ENCODE data around the gene ARPP19. TPM values are rescaled to one million over a fixed set of nuclear protein-coding genes. Genes with fewer than 3 reads are reported as not detected.

The ARPP19 gene
- total RNA-seq, 1 donor = 133 TPM

DNA sequence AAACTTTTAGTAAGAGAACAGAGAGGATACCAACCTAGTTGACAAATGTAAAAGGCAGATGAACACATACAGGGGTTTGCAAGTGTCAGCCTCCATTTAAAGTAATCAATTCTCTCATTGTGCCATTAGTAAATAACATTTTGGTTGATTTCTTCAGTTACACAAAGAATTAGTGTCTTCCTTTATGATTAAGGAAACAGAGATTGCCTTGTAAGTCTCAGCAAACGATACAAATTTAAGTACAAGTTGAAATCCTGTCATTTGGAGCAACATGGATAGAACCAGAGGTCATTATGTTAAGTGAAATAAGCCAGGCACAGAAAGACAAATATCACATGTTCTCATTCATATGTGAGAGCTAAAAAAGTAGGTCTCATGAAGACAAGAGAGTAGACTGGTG lies 66.2 kb downstream of the ARPP19 start:
- no peak for DNase-seq (ENCODE audit: low read depth)
- TF ChIP-seq, protein P1, sequence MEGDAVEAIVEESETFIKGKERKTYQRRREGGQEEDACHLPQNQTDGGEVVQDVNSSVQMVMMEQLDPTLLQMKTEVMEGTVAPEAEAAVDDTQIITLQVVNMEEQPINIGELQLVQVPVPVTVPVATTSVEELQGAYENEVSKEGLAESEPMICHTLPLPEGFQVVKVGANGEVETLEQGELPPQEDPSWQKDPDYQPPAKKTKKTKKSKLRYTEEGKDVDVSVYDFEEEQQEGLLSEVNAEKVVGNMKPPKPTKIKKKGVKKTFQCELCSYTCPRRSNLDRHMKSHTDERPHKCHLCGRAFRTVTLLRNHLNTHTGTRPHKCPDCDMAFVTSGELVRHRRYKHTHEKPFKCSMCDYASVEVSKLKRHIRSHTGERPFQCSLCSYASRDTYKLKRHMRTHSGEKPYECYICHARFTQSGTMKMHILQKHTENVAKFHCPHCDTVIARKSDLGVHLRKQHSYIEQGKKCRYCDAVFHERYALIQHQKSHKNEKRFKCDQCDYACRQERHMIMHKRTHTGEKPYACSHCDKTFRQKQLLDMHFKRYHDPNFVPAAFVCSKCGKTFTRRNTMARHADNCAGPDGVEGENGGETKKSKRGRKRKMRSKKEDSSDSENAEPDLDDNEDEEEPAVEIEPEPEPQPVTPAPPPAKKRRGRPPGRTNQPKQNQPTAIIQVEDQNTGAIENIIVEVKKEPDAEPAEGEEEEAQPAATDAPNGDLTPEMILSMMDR (IDR thresholded peaks at IDR 0.05; ENCODE audit: insufficient read depth, low read depth, low read length) = no peak
- no peak overlapping the region for H3K4me3 ChIP-seq (ENCODE audit: low read depth, low read length)

DNA sequence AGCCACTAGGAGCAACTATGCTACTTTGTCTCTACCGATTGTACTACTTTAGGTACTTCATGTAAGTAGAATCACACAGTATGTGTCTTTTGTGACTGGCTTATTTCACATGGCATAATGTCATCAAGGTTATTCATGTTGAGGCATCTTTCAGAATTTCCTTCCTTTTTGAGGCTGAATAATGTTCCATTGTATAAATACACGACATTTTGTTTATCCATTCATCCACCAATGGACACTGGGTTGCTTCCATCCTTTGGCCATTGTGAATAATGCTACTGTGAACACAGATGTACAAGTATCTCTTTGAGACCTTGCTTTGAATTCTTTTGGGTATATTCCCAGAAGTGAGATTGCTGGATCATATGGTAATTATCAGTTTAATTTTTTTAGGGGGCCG lies 69.3 kb downstream of the ARPP19 start:
- DNase-seq (ENCODE audit: low read depth) = no peak
- TF ChIP-seq, protein P1 (IDR thresholded peaks at IDR 0.05; ENCODE audit: insufficient read depth, low read depth, low read length) = no peak
- H3K4me3 ChIP-seq (ENCODE audit: low read depth, low read length) = no peak overlapping the region

DNA sequence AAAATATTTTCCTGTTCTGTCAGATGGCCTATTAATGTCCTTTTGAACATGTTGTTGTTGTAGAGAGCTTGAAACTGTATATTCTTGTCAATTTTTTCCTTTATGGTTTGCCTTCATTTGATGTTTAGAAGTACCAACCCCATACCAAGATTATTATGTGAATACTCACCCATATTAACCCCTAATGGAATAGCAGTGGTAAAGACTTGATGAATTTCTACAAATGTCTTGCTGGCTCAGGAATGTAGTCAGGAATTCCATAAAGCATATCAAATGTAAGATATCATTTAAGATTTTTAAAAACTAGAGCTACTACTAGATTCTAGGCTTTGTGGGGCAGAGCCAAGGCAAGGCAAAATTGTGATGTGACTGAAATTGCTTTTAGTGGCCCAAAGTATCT lies 70.1 kb downstream of the ARPP19 start:
- no peak for DNase-seq (ENCODE audit: low read depth)

More for the DNA sequence above, 70.1 kb downstream of the ARPP19 start:
- TF ChIP-seq, protein P1 (IDR thresholded peaks at IDR 0.05; ENCODE audit: insufficient read depth, low read depth, low read length) = no peak
- H3K4me3 ChIP-seq (ENCODE audit: low read depth, low read length) = no peak overlapping the region

Other genes with a start within 250 kb of the ARPP19 start
- gene MYO5A, start 40.1 kb downstream of the ARPP19 start, total RNA-seq = 45.1 and 53.1 TPM in 2 replicates
- gene ATOSA, start 110.4 kb upstream of the ARPP19 start, total RNA-seq = 19.0 and 29.8 TPM in 2 replicates
- under 0.01 TPM in 1 of 2 replicates, not detected in the other for gene ONECUT1, start 221.3 kb upstream of the ARPP19 start, total RNA-seq

All from fibroblast of villous mesenchyme (primary cell).